Transverse colon (tissue), 4 donors: Measurements from ENCODE around the gene WFS1. TPM values are rescaled to one million over a fixed set of nuclear protein-coding genes. Genes with fewer than 3 reads are reported as not detected.

ENCODE experiments used
- DNase-seq: peaks from one replicate; pipeline ENCODE4 v3.0.0-alpha.2; 2019
- H3K27ac ChIP-seq, 4 donors: fragments of 200-600 bp; sonication (generic); 2 replicates each; pipeline ENCODE4 v1.5.1; 2016 to 2018; ENCODE audit warnings: inconsistent platforms in 4 of 4
- H3K27me3 ChIP-seq: fragments of 200-600 bp; sonication (generic); 2 replicates; pipeline ENCODE4 v1.5.1; 2017; ENCODE audit warnings: inconsistent platforms
- H3K36me3 ChIP-seq, 4 donors: fragments of 200-600 bp; sonication (generic); 2 replicates each; pipeline ENCODE4 v1.5.1; 2017 to 2019; ENCODE audit warnings: inconsistent platforms in 4 of 4
- H3K4me1 ChIP-seq, 4 donors: fragments of 200-600 bp; sonication (generic); 2 replicates each; pipeline ENCODE4 v1.5.1; 2017 to 2020; ENCODE audit warnings: inconsistent platforms in 4 of 4
- H3K4me3 ChIP-seq, 4 donors: fragments of 200-600 bp; sonication (generic); 1 replicate in 1 of 4; 2 replicates in 3 of 4; pipeline versions ENCODE4 v1.5.1 to v1.6.1; 2017 to 2019; ENCODE audit warnings: inconsistent platforms in 4 of 4
- H3K9me3 ChIP-seq, 2 donors: fragments of 200-600 bp; sonication (generic); 2 replicates each; pipeline ENCODE4 v1.5.1; 2017 to 2019; ENCODE audit warnings: inconsistent platforms in 2 of 2
- CTCF ChIP-seq, 5 experiments: fragments of 200-600 bp in 3 of 5; fragments of 450-650 bp in 2 of 5; sonication (generic) in 3 of 5; IDR thresholded peaks; 1 replicate in 2 of 5; 2 replicates in 3 of 5; pipeline ENCODE4 v1.5.1; 2016 to 2017; ENCODE audit warnings: antibody characterized with exemption in 5 of 5, inconsistent platforms in 3 of 5, mild to moderate bottlenecking in 2 of 5, moderate library complexity in 1 of 5
- EP300 ChIP-seq: sonication (generic); formaldehyde crosslinking; IDR thresholded peaks from one replicate; pipeline ENCODE4 v1.6.1; 2017; ENCODE audit warnings: antibody characterized with exemption, low read depth
- POLR2A ChIP-seq: fragments of 450-650 bp; IDR thresholded peaks from one replicate; pipeline ENCODE4 v1.6.1; 2016; ENCODE audit warnings: antibody characterized with exemption, mild to moderate bottlenecking, moderate library complexity
- POLR2AphosphoS5 ChIP-seq, 3 donors: sonication (generic); formaldehyde crosslinking; IDR thresholded peaks; one replicate each; pipeline ENCODE4 v1.6.1; 2016; ENCODE audit warnings: antibody characterized with exemption in 3 of 3
- WGBS, 2 donors: methylation state at CpG; one replicate each; pipeline ENCODE4 v1.1.5; 2018; ENCODE audit warnings: low coverage in 1 of 2; 5-methylcytosine and 5-hydroxymethylcytosine counted together
- in situ Hi-C, 4 donors: fragments of 200-750 bp; cut with MboI; loops; one replicate each; pipeline versions ENCODE4 v1.15.0 to v1.15.1; 2017; ENCODE audit warnings: low sequenced_read_pairs in 3 of 4, low pct_ligation_motif_present in 1 of 4, low pct_unique_long_range_greater_than_20kb in 1 of 4
- intact Hi-C: fragments of 100-400 bp; cut with DNase I; formaldehyde crosslinking; loops from one replicate; pipeline ENCODE4 v1.15.1; 2023; ENCODE audit warnings: low total_unique reads
- total RNA-seq, 4 donors: library from RNA; depleted of rRNA; stranded (reverse); fragments of >200 nt; gene quantifications; one replicate each; pipeline ENCODE4 v1.1.0, GENCODE V29; 2016

Gene WFS1
- 10 to 100 TPM; 11.5 to 23.5 (median 20.8) TPM for total RNA-seq

GRCh38 chr4:6269616-6270511 is at the start of gene WFS1:
TSS of gene WFS1 (plus strand) at chr4:6269850. CDS start at chr4:6277456, 7,606 bp downstream.
- intact Hi-C loops (no loop called here), in situ Hi-C loops (loop anchor here in 1 of 4 donors (25.0 kb wide), 1 partner anchor 292 kb away; no protein-coding TSS in a partner anchor)
- H3K4me1 ChIP-seq, result peaks cover 30 to 49% (median 38%) of the 10 kb centered on the region in 4 donors
- peak within 1 kb of the TSS; percentile 81 to 94 (median 92) for H3K27ac ChIP-seq
- H3K36me3 ChIP-seq, result no peaks in the 10 kb centered on the region
- no peaks in the 10 kb centered on the region for H3K27me3 ChIP-seq
- 0% methylated on average over 28 of the region's 104 CpGs; no CpG with 5 or more reads in 1 of the 2 donors for WGBS, 2 donors
- peak; percentile 99 for DNase-seq
- H3K4me3 ChIP-seq, result peak within 1 kb of the TSS; percentile 60 to 97 (median 86)
- no peaks in the 10 kb centered on the region for H3K9me3 ChIP-seq
- peak; percentile 90 to 97 (median 95) for TF ChIP-seq POLR2AphosphoS5 (IDR thresholded peaks at IDR 0.05)
- TF ChIP-seq POLR2A, result peak; percentile 81
- TF ChIP-seq EP300, result no peak
- no peak for TF ChIP-seq CTCF (IDR thresholded peaks at IDR 0.05)

- Histone ChIP-seq H3K36me3 (no peaks in the 10 kb centered on the region), H3K9me3 (no peaks in the 10 kb centered on the region), H3K4me1 (peaks cover 0 to 3% (median 0%) of the 10 kb centered on the region in 4 donors), H3K4me3 (peak overlapping the region in 1 of 4 donors; percentile 29), H3K27me3 (peaks cover 55% of the 10 kb centered on the region), H3K27ac (no peak overlapping the region)
- TF ChIP-seq POLR2A (no peak), POLR2AphosphoS5 (IDR thresholded peaks at IDR 0.05) (no peak), CTCF (IDR thresholded peaks at IDR 0.05) (no peak), EP300 (no peak)
- in situ Hi-C loops, result no loop called here
- WGBS, 2 donors, result 7 to 22% methylated on average over 5 to 16 of the region's 16 CpGs
- no peak for DNase-seq
- intact Hi-C loops, result no loop called here
These were observed 48.3 kb upstream of the WFS1 start for GRCh38 chr4:6221301-6221850.

- WGBS, 2 donors, result 30% methylated on average over 50 of the region's 84 CpGs; no CpG with 5 or more reads in 1 of the 2 donors
- peaks cover 55% of the 10 kb centered on the region for H3K27me3 ChIP-seq
These were observed 47.5 kb upstream of the WFS1 start for GRCh38 chr4:6221851-6222760.

More at GRCh38 chr4:6221851-6222760, 47.5 kb upstream of the WFS1 start:
- Histone ChIP-seq H3K36me3 (no peaks in the 10 kb centered on the region), H3K9me3 (no peaks in the 10 kb centered on the region), H3K4me1 (peaks cover 0 to 3% (median 0%) of the 10 kb centered on the region in 4 donors), H3K4me3 (peak overlapping the region in 2 of 4 donors; percentile 24 to 29), H3K27ac (no peak overlapping the region)
- DNase-seq, result peak; percentile 16
- in situ Hi-C loops, result no loop called here
- intact Hi-C loops, result no loop called here
- TF ChIP-seq EP300 (no peak), POLR2AphosphoS5 (IDR thresholded peaks at IDR 0.05) (no peak), CTCF (IDR thresholded peaks at IDR 0.05) (no peak)
